AG09309 (cell line): Measurements from ENCODE around the gene CCDC190.
A peak's percentile ranks its signal among the peaks of the same experiment; 100 is the strongest.

ENCODE experiments used
- DNase-seq: peaks from one replicate; pipeline ENCODE4 v3.0.0-alpha.2; 2010; ENCODE audit warnings: low read depth
- H3K4me3 ChIP-seq: 2 replicates; pipeline ENCODE4 v1.5.1; 2011; ENCODE audit warnings: mild to moderate bottlenecking, low read depth, low read length, moderate library complexity; ENCODE audit not compliant: control insufficient read depth
- CTCF ChIP-seq: IDR thresholded peaks from 2 replicates; pipeline ENCODE4 v1.5.1; 2011; ENCODE audit warnings: mild to moderate bottlenecking, low read depth, low read length, inconsistent platforms; ENCODE audit not compliant: insufficient read depth, control insufficient read depth; ENCODE audit errors: missing control alignments

CCDC190 gene, protein sequence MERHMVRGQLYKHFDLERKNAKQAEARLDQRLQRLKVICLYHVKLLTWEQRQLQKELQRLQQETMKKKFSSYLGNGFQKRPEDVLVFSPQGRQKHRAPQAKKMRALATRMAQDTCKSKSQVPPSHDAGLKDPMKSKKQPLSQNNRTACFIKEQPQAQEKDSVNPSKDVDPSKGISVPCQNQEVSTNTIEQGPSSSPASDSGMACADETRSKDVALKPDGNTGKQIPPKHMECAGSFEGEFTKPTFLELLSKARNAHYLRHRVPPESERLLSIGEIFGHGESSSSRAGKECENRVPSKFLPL

DNA sequence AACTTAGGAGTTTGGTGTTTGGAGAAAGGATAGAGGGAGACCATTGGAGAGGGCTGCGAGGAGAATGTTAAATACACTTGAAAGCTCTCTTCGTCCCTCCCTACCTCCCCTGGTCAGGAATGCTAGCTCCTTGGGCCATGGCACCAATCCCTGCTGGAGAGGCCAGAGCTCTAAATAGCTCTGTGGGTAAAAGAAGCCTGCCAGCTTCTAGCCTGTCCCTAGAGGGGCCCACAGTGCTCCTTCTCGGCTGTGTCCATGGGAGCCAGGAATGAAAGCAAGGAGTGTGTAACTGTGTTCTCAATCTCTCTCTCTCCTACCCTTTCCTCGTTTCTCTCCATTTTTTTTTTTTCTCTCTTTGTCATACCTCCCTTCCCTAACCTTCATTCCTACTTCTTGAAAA lies at the start of gene CCDC190:
CCDC190 (minus strand) TSS at position 75 of the 400 bp plus-strand sequence. CDS start 1,529 bp downstream, outside the sequence.
- no peak for DNase-seq
- no peak for TF ChIP-seq CTCF
- no peak within 1 kb of the TSS for H3K4me3 ChIP-seq

GRCh38 chr1:162910161-162910560 lies 49.2 kb upstream of the CCDC190 start:
- TF ChIP-seq CTCF = no peak
- no peak for DNase-seq
- no peak overlapping the region for H3K4me3 ChIP-seq

- DNase-seq = peak; percentile 41
- no peak overlapping the region for H3K4me3 ChIP-seq
- no peak for TF ChIP-seq CTCF
Measured at GRCh38 chr1:162908780-162909179, 47.8 kb upstream of the CCDC190 start.

DNA sequence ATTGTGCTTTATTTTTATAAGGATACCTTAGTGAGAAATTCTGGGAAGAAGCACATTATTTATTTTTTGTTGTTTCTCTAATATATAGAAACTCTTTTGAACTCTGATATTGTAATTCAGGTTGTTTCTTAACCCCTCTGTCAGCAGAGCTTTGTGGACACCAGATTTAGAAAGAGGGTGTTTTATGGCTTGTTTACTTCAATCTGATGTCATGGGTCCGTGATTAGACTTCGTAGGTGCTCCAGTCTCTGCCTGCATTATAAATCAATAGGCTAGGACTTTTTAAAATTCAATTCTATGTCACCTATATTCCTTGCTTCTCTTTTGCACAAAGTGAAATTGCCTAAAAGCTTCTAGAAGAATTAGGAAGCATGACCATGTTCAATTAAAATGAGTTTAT lies 47.3 kb upstream of the CCDC190 start:
- no peak for DNase-seq
- H3K4me3 ChIP-seq = no peak overlapping the region
- TF ChIP-seq CTCF = no peak

DNA sequence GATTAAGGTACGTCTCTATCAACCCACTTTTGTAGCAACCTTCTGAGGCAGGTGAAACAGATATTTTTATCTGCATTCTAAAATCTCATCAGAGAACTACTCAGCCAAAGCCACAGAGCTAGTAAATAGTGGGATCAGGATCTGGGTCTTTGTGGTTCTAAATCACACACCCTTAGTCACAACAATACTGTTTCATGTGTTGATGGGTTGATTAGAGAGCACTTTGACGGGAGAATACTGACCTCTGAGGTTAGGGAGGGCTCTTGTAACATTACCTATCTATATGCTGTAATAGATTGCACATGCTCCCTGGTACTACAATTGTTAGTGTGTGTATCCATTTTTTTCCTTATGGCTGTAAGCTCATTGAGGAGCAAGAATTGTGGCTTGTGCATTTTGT lies 45.5 kb upstream of the CCDC190 start:
- TF ChIP-seq CTCF = no peak
- H3K4me3 ChIP-seq = no peak overlapping the region
- DNase-seq = no peak

DNA sequence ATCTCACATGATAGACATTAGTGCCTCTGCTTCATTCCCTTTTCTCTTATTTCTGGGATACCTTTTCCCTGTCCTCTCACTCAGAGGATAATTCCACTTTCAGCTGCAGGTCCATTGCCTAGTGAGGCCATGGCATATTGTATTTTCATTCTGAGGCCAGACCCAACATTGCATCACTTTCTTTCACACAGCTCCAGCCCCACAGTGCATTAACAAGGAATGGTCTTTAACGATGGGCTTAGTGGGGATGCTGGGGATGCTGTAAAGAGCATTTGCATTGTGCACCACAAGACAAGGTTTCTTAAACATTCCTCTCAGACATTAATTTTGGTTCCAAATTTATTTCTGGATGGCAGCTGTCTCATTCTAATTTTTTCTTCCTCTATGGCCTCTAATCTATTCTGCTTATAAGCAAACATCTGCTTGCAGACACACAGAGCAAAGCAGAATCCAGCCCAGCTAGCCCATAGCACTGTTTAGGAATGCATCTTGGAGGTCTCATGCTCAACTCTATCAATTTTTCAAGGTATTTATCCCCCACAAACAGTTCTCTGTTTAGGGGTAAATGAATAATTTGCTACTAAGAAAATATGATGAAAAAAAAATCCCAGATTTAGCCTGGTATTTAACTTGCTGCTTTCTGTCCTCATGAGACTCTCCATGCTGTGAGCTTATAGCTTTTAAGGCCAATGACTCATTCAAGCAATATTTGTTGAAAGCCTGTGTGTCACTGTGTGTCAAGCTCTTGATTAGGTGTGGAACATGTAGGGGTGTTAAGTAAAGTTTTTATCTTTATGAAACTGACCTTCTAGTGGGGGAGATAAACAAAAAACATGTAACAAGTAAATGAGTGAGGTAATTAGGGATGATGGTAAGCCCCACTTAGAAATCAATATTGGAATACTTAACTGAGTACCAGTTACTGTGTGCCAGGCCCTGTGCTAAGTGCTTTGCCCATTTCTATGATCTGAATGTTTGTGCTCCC lies 44.5 kb upstream of the CCDC190 start:
- no peak for DNase-seq
- no peak for TF ChIP-seq CTCF
- no peak overlapping the region for H3K4me3 ChIP-seq
